ENCODE data around the gene EMB. TPM values are rescaled to one million over a fixed set of nuclear protein-coding genes. Genes with fewer than 3 reads are reported as not detected.
A peak's percentile ranks its signal among the peaks of the same experiment; 100 is the strongest.
"Not testable (repeated sequence)": the region's sequence is repeated elsewhere in the genome, so short reads cannot be mapped to it uniquely, and the experiment has no call there.

The EMB gene
- total RNA-seq, 4 donors from 2014 or later: 54.8 to 78.0 (median 58.5) TPM

GRCh38 chr5:50445296-50445949, 4.3 kb upstream of the EMB start:
- no peak for DNase-seq
- Histone ChIP-seq H3K9me3 (no peaks in the 10 kb centered on the region), H3K27ac (no peak overlapping the region), H3K4me1 (peaks cover 0 to 4% of the 10 kb centered on the region in 2 donors), H3K36me3 (no peaks in the 10 kb centered on the region), H3K4me3 (replicated peaks in 1 of 3) (no peak overlapping the region), H3K27me3 (no peaks in the 10 kb centered on the region)
- TF ChIP-seq POLR2A (IDR thresholded peaks at IDR 0.05) (no peak), CTCF (IDR thresholded peaks at IDR 0.05) (no peak)
- WGBS, 2 donors: 85 to 91% methylated on average over 6 of the region's 6 CpGs
- intact Hi-C loops (cut with DNase I): no loop called here

- H3K9me3 ChIP-seq; H3K4me1 ChIP-seq; intact Hi-C loops (cut with DNase I); H3K4me3 ChIP-seq (replicated peaks in 1 of 3); H3K27me3 ChIP-seq; H3K36me3 ChIP-seq; H3K27ac ChIP-seq; DNase-seq: not testable (repeated sequence)
- 19 to 22% methylated on average over 4 of the region's 4 CpGs for WGBS, 2 donors
Measured at GRCh38 chr5:50442559-50443539, 1.8 kb upstream of the EMB start.

- TF ChIP-seq POLR2A (IDR thresholded peaks at IDR 0.05) (no peak), CTCF (IDR thresholded peaks at IDR 0.05) (no peak)
- 20 to 26% methylated on average over 9 of the region's 9 CpGs for WGBS, 2 donors
- H3K4me3 ChIP-seq (replicated peaks in 1 of 3): peak overlapping the region in 2 of 3 donors; percentile 50 to 73
- H3K27ac ChIP-seq: peak overlapping the region in 2 of 3 donors; percentile 40 to 67
- H3K27me3 ChIP-seq: no peaks in the 10 kb centered on the region
- H3K9me3 ChIP-seq: no peaks in the 10 kb centered on the region
- H3K36me3 ChIP-seq: no peaks in the 10 kb centered on the region
- H3K4me1 ChIP-seq: no peaks in the 10 kb centered on the region
- intact Hi-C loops (cut with DNase I): no loop called here
- no peak for DNase-seq
Measured at GRCh38 chr5:50441493-50441955, 436 bp upstream of the EMB start.

- TF ChIP-seq CTCF (IDR thresholded peaks at IDR 0.05) (no peak), POLR2A (IDR thresholded peaks at IDR 0.05) (no peak)
- no peaks in the 10 kb centered on the region for H3K9me3 ChIP-seq
- DNase-seq: no peak
- no peaks in the 10 kb centered on the region for H3K27me3 ChIP-seq
- H3K4me1 ChIP-seq: no peaks in the 10 kb centered on the region
- H3K4me3 ChIP-seq (replicated peaks in 1 of 3): no peak overlapping the region
- WGBS, 2 donors: 74 to 77% methylated on average over 3 of the region's 3 CpGs
- H3K27ac ChIP-seq: no peak overlapping the region
- intact Hi-C loops (cut with DNase I): no loop called here
- no peaks in the 10 kb centered on the region for H3K36me3 ChIP-seq
Measured at GRCh38 chr5:50439221-50439620, 1.9 kb downstream of the EMB start.

GRCh38 chr5:50438060-50438459, 3.0 kb downstream of the EMB start:
- H3K4me1 ChIP-seq; H3K27ac ChIP-seq; H3K9me3 ChIP-seq; H3K27me3 ChIP-seq; H3K4me3 ChIP-seq (replicated peaks in 1 of 3); intact Hi-C loops (cut with DNase I); H3K36me3 ChIP-seq: not testable (repeated sequence)
- WGBS, 2 donors: 23 to 31% methylated on average over 3 of the region's 3 CpGs
- peak in 1 of 2 donors; percentile 22 for DNase-seq

GRCh38 chr5:50435168-50435567, 5.9 kb downstream of the EMB start:
- TF ChIP-seq CTCF (IDR thresholded peaks at IDR 0.05) (no peak), POLR2A (IDR thresholded peaks at IDR 0.05) (no peak)
- no peaks in the 10 kb centered on the region for H3K4me1 ChIP-seq
- no peak for DNase-seq
- H3K27ac ChIP-seq: no peak overlapping the region
- H3K4me3 ChIP-seq (replicated peaks in 1 of 3): no peak overlapping the region
- WGBS, 2 donors: 85 to 96% methylated on average over 3 of the region's 3 CpGs
- intact Hi-C loops (cut with DNase I): no loop called here
- H3K36me3 ChIP-seq: no peaks in the 10 kb centered on the region
- H3K27me3 ChIP-seq: no peaks in the 10 kb centered on the region
- H3K9me3 ChIP-seq: no peaks in the 10 kb centered on the region

- H3K27me3 ChIP-seq; H3K27ac ChIP-seq; H3K9me3 ChIP-seq; DNase-seq; H3K4me1 ChIP-seq; H3K36me3 ChIP-seq; intact Hi-C loops (cut with DNase I); H3K4me3 ChIP-seq (replicated peaks in 1 of 3): not testable (repeated sequence)
- 45 to 59% methylated on average over 3 of the region's 3 CpGs for WGBS, 2 donors
Measured at GRCh38 chr5:50431133-50431904, 9.8 kb downstream of the EMB start.
